HG03378 (cell line): ENCODE measurements around the gene MAP3K20.
"Not testable (repeated sequence)": the region's sequence is repeated elsewhere in the genome, so short reads cannot be mapped to it uniquely, and the experiment has no call there.

Experiments used
- ATAC-seq: cut with Tn5 transposase; IDR thresholded peaks from one replicate; pipeline ENCODE4 v1.9.1; 2021; ENCODE audit warnings: mild to moderate bottlenecking, moderate library complexity; ENCODE audit not compliant: unreplicated experiment

MAP3K20 gene

DNA sequence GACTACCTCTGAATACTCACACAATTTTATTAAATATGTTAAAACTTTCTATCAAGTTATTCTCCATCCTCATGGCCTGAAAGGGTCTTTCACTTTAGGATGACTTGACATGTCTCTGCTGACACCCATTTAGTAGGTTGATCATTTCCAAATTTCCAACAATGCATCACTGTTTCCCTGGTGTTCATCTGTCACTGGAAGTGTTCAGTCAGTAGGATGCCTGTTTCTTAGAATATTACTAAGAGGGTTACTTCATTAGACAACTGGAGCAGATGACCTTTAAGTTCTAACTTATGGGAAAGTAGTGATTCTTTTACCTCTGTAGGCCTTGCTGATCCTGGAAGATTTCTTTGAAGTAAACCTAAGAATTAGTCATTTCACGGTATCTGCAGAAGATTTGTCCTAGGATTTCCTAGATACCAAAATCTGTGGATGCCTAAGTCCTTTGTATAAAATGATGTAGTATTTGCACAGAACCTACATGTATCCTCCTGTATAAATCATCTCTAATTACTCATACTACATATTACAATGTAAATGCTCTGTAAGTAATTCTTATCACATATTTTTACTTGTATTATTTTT is 77.7 kb downstream of the MAP3K20 start:
- no peak for ATAC-seq

DNA sequence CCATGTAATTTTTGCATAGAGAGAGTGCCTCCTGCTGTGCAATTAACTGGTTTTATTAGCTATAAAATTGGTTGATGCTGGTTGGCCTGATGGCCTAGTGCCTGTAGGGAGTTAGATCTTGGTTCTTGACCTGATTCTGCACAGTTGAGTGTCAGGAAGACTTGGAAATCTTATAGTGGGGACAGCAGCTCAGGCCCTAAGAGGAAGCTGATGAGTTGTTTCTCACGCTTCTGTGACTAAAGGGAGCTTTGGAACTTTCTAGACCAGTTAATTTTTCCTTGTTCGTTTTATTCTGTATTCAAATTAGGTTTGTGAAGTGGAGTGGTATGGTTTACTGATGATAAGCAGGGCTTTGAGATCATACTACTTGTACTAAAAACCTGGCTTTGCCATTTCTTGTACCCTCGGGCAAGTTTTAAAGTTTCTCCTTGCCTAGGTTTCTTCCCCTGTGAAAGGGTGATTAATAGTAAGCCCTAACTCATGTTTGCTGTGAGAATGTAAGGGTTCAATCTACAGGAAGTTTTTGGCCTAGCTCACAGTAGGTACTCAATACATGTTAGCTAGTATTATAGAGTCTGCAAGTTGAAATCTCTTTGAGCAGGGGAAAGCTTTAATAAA is 82.1 kb downstream of the MAP3K20 start:
- ATAC-seq = no peak

DNA sequence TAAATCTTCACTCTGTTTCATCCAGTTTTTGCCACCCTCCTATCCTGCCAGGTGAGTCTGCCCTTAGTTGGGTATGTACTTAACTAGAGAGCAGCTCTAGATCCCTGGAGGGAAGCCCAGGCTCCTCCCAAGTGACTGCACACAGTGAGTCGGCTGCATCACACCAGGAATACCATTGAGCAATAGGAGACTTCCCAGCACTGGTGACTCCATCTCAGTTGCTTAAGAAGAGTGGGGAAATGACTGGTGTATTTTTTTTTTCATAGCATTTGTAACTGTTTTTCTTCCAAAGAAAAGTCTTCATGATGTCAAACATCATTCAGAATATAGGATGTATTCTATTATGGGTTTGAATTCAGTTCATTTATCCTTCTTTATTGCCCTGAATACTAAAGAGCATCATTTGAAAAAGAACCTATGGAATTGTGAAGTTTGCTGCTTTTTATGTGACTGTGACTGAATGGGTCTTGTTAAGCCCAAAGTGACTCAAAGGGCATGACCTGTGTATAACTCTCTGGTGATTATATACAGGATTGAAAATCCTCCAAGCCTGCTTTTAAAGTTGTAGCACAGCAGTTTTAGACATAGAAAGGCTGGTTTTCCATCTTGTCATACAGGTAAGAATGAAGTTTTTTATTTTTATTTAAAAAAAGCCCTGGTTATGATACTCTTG is 84.3 kb downstream of the MAP3K20 start:
- no peak for ATAC-seq

DNA sequence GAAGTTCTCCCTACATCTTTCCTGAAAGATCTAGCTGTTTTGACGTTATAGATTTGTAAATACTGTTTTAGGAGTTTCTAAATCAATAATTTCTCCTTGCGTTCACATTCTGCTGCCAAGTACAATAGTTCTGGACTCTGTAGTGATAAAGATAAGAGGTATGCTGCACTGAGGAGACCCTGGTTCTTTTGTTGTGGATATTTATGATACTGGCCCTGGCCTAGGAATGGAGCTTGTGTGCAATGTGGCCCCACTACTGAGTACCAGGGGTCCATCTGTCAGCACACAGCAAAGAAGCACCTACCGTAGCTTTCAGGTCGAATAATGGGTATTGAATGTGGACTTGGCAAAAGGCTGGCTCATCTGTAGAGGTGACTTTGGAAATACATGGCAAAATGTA is 85.0 kb downstream of the MAP3K20 start:
- no peak for ATAC-seq

DNA sequence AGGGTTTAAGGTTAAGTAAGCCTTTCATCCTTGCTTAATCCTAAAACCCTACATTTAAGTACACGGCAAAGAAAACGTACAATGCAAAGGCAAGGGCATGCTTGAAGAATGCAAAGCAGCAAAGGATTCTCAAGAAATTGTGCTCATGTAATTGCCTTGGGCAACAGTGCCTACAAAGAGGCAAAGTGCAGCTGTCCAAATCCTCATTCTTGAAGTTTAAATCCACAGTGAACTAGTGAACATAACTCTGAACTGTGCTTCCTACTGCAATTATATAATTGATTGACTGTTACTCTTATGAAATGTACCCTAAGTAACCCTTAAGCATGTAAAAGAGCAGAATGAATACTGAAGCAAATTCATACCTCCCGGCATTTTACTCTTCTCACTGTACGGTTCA is 85.4 kb downstream of the MAP3K20 start:
- no peak for ATAC-seq

DNA sequence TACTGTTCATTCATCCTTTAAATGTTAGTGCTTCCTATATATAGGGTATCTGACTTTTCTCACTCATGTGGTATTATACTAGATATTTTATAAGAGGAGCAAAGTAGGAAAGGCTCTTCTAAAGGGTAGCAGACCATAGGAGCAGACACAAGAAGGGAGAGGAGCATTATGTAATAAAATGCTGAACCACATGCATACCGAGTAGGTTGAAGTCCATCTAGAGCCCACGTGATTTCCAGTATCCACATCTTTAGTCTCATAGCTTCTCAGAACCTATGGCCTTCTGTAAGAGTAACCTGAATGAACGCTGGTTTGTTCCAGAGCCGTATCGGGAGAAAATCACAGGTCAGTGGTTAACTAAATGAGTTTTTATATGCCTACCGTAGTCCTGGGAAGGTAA is 85.9 kb downstream of the MAP3K20 start:
- ATAC-seq = no peak

DNA sequence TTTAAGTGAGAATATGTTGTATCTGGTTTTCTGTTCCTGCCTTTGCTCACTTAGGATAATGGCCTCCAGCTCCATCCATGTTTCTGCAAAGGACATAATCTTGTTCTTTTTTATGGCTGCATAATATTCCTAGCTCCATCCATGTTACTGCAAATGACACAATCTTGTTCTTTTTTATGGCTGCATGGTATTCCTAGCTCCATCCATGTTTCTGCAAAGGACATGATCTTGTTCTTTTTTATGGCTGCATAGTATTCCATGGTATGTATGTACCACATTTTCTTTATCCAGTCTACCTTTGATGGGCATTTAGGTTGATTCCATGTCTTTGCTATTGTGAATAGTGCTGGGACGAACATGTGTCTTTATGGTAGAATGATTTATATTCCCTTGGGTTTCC is 87.7 kb downstream of the MAP3K20 start:
- ATAC-seq = not testable (repeated sequence)

DNA sequence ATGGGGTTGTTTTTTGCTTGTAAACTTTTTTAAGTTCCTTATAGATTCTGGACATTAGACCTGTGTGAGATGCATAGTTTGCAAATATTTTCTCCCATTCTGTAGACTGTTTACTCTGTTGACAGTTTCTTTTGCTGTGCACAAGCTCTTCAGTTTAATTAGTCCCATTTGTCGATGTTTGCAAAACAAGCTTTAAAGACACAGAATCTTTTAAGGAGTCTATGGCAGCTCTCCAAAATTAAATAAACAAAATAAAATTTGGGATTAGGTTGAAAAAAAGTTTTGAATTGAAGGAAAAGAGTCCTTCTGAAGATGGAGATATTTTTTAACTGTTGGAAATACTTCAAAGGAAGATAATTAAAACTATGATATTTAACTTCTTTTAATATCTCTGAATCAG is 88.8 kb downstream of the MAP3K20 start:
- no peak for ATAC-seq

DNA sequence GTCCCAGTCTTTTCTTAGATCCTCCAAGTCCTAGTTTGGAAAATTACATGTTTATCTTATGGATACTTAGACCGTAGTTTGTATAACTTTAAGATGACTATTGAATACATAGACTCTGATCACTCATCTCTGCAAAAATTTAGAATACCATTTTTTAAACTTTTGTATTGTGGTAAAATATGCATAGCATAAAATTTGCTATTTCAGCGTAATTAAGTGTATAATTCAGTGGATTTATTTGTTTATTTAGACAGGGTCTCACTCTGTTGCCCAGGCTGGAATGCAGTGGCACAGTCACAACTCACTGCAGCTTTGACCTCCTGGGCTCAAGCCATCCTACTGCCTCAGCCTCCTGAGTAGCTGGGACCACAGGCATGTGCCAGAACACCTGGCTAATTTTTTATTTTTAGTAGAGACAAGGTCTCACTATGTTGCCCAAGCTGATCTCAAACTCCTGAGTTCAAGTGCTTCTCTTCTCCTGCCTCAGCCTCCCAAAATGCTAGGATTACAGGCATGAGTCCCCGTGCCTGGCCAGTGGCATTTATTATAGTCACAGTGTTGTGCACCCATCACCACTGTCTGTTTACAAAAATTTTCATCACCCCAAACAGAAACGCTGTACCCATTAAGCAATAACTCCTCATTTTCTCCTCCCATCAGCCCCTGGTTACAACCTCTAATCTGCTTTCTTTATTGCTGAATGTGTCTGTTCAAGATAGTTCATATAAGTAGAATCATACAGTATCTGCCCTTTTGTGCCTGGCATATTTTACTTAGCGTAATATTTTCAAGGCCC is 90.0 kb downstream of the MAP3K20 start:
- ATAC-seq = no peak

DNA sequence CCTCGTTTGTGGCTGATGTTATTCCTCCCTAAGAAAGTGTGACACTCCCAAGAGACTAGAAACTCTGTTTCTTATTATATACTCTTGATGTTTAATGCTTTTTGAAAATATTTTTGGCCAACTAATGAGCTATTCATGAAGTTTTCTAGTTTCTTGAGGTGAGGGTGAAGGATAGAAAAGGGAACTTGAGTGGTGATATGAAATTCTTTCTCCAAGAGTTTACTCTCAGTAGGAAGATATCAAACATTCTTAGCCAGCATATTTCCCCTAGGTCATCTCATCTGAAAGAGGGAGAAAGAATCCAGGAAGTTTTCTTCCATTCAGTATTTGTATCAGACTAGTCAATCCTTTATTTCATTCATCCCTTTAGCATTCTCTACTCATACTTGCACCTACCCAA is 95.7 kb downstream of the MAP3K20 start:
- ATAC-seq = no peak

DNA sequence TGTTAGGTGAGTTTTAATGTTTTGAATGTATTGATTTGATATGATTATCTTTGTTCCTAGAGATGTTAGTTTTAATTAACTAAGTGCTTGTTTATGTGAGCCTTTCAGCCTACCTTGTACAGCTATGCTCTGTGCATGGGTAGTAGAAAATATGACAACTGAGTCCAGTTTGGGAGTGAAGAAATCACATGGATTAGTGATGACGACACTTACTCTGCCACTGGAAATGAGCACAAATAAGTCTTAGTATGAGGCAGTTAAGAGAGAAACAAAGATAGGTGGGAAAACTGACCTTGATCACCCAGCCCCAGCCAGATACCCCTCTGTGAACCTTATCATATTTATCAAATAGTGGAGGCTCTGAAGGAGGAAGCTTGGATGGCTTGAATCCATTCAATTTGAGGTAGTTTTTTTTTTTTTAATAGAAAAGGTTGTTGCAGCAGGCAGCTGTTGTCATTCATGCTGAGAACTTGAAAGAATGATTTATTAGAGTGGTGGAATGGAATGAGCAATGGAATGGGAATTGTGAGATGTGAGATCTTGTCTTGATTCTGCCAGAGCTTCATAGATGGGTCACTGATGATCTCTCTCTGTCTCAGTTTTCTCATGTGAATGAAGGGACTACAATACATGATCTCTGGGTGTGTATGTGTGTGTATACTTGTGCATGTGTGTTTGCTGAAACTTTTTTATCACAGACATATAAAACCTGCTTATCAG is 96.4 kb downstream of the MAP3K20 start:
- no peak for ATAC-seq

DNA sequence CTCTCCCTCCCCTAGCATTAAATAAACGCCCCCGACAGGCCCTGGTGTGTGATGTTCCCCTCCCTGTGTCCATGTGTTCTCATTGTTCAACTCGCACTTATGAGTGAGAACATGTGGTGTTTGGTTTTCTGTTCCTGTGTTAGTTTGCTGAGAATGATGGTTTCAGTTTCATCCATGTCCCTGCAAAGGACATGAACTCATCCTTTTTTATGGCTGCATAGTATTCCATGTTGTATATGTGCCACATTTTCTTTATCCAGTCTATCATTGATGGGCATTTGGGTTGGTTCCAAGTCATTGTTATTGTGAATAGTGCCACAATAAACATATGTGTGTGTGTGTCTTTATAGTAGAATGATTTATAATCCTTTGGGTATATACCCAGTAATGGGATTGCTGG is 98.7 kb downstream of the MAP3K20 start:
- ATAC-seq = not testable (repeated sequence)

DNA sequence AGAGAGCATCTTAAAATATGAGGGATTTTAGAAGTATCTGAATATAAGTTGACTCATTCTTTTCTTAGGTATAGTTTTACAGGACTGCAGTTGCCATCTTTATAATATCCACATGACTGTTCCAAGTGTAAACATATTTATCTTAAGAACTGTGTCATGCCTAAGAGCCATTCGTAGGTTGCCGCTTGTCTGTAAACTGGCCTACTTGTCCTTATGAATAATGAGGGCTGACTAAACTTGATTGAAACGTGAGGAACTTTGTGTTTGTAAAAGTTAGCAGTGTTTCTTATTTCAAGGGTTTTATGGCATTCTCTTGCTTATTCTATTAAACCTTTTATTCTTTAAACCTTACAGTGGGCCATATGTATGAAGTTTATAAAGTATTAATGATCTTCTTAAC is 99.6 kb downstream of the MAP3K20 start:
- no peak for ATAC-seq

DNA sequence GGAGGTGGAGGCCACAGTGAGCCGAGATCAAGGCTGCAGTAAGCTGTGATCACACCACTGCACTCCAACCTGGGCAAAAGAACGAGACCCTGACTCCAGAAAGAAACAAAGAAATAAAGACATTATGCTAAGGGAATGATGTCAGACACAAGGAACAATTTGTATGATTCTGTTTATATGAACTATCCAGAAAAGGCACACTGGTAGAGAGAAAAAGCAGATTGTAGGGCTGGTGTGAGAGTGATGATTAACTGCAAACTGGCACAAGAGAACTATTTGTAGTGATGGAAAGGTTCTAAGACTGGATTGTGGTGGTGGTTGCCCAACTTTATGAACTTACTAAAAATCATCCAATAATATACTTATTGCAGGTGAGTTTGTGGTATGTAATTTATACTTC is 106.3 kb downstream of the MAP3K20 start:
- no peak for ATAC-seq

DNA sequence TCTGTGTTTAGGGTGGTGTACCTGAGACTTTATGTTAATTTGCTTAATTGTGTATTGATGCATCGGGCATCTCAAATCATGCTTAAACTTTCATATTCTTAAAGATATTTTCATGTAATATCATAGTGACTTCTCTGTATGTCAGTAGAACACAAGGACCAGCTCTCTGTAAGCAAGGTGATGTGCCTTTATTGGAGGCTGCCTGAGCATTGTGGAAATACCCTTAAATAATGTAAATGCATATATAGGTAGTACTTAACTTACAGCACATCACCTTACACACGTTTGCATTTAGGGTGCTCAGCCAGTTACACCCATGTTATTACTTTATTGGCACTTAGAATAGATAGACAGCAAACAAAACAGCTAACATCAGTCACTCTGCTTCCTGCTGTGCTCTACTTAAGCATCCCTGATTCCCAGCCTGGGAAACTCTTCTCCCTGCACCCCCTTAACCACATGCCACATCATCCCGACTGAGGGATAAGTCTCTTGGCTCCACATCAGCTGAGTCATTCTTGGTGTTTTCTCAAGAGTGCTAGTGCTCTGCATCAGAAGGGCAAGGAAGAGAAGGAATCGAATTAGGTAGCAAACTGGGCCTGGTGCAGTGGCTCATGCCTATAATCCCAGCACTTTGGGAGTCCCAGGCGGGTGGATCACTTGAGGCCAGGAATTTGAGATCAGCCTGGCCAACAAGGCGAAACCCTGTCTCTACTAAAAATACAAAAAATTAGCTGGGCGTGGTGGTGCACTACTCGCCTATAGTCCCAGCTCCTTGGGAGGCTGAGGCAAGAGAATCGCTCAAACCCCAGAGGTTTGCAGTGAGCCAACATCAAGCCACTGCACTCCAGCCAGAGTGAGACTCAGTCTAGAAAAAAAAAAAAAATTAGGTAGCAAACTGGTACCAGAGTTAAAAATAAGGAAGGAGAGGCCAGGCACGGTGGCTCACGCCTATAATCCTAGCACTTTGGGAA is 108.7 kb downstream of the MAP3K20 start:
- ATAC-seq = no peak

DNA sequence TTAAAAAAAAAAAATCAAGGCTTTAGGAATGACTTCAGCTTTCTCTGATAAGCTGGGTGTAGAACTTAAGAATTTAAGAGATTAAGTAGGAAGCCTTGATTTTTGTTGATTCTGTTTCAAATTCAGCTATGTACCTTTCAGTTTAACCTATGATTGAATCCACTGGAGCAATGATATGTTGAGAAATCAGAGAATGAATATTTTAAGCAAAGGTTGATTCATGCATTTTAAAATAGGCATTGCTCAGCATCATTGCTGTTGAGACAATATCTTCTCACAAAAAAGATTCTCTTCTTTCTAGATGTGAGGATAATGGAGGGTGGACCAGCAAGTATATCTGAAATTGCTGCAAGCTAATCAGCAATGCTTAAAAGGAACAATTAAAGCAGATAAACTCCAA is 109.8 kb downstream of the MAP3K20 start:
- ATAC-seq = no peak

DNA sequence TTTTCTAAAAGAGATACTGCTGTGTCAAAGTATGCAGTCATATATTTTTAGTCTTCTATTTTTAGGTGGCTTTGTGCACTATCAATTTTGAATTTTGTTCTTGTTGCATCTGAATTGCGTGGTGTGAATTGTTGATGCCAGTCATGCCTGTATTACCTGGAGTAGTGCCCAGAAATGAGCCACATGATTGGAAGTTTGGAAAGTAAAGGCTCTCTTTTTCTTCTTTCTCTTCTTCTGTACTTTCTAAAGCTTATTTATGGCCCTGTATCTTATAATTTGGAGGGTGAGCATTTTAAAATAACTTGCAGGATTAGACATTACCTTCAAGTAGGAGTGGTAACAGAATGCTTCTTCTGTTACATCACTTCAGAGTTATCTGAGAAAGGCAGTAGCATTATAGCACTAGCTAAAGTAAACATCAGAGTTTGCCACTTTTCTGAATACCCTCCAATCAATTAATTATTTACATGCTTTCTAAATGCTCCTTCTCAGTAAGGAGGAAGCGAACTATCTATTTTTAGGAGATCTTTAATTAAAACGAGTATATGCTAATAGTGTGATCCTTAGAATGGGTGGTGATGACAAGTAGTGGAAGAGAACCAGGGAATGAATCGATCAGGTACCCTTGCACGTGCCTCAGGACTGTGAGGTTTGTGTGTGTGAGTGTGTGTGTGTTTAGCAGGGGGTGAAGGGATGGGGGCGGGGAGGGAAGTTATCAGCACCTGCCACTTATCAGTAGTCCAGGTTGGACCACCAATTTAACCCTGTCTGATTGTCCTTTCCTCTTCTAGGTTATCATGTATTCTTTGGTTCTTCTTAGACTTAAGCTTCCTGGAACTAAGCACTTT is 112.5 kb downstream of the MAP3K20 start:
- ATAC-seq = no peak

DNA sequence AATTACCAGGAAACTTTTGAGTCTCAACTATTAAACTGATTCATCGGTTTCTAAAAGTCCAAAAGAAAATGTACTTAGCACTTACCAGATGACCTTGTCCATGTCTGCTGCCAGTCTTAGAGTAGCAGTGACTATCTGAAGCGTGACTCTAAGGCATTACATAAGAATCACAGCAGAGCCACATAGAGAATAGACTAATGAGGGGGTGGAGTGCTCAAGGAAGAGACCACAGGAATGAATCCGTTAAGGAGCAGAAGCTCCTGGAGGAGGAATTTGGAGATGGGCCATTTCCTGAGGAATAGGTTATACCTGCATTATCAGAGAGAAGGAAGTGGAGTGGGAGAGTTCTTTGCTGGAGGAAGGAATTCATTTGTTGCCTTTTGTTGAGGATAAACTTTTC is 116.0 kb downstream of the MAP3K20 start:
- ATAC-seq = no peak

DNA sequence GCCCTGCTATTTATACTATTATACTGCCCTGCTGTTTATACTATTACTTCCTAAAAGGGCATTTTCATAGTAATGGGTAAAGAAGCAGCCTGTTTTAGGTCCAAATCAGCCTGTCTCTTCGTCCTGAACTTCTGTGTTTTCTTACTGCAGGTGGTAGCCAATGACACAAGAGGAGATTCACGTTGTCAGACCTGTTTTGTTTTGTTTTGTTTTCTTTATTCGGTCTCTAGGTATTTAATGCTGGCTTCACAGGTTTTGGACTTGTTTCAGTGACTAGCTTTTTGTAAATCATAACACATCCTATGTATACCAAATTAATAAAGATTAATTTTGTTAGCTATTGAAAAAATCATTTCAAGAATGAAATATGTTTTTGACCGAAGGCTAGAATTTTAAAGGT is 116.4 kb downstream of the MAP3K20 start:
- no peak for ATAC-seq
